ENCODE data around the gene NOP56.

DNA sequence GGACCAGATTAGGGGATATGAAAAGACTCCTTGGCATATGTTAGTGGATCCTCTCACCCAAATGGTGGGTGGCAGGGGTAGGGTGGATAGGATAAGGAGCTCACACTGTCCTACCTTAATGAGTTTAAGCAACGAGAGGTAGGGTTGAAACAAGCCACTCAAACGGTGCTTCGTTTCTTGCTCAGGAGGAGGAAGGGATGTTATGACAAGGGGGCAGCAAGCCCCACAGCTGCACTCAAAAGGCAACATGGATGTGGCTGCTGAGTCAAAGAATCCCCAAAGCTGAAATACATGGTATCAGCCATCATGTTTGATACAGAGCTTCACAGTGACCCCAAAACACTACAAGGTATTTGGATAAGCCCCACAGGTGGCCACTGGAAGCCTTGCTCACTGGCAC is 20.0 kb downstream of the NOP56 start:
- TF ChIP-seq, protein P1, sequence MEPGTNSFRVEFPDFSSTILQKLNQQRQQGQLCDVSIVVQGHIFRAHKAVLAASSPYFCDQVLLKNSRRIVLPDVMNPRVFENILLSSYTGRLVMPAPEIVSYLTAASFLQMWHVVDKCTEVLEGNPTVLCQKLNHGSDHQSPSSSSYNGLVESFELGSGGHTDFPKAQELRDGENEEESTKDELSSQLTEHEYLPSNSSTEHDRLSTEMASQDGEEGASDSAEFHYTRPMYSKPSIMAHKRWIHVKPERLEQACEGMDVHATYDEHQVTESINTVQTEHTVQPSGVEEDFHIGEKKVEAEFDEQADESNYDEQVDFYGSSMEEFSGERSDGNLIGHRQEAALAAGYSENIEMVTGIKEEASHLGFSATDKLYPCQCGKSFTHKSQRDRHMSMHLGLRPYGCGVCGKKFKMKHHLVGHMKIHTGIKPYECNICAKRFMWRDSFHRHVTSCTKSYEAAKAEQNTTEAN (CRISPR knock-in tag; IDR thresholded peaks at IDR 0.05): no peak
- TF ChIP-seq ZNF324 (CRISPR knock-in tag; IDR thresholded peaks at IDR 0.05) (no peak), CREM (IDR thresholded peaks at IDR 0.05; ENCODE audit: low read depth) (no peak), ZNF707 (CRISPR knock-in tag; conservative IDR thresholded peaks at IDR 0.05) (no peak), HDAC8 (tag; IDR thresholded peaks at IDR 0.05) (no peak), SMAD3 (CRISPR knock-in tag; conservative IDR thresholded peaks at IDR 0.05) (no peak), POLR2G (IDR thresholded peaks at IDR 0.05; ENCODE audit: low read depth, low read length) (no peak), KLF1 (tag; IDR thresholded peaks at IDR 0.05) (no peak), TAF1 (IDR thresholded peaks at IDR 0.05; ENCODE audit: control insufficient read depth, extremely low read depth, insufficient read depth, low read length, severe bottlenecking) (no peak)
- TF ChIP-seq, protein P2, sequence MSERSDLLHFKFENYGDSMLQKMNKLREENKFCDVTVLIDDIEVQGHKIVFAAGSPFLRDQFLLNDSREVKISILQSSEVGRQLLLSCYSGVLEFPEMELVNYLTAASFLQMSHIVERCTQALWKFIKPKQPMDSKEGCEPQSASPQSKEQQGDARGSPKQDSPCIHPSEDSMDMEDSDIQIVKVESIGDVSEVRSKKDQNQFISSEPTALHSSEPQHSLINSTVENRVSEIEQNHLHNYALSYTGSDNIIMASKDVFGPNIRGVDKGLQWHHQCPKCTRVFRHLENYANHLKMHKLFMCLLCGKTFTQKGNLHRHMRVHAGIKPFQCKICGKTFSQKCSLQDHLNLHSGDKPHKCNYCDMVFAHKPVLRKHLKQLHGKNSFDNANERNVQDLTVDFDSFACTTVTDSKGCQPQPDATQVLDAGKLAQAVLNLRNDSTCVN (CRISPR knock-in tag; IDR thresholded peaks at IDR 0.05): no peak

Data from K562 (cell line).